Measurements from ENCODE around the gene RFTN2. TPM values are rescaled to one million over a fixed set of nuclear protein-coding genes. Genes with fewer than 3 reads are reported as not detected.

RFTN2 gene
- total and polyA plus RNA-seq, 2 of the 13 experiments (the other 11 are each of a cell fraction or from before 2014, with no cell fraction given) = not detected

GRCh38 chr2:197713271-197713670 lies 37.9 kb upstream of the RFTN2 start (continued):
- TF ChIP-seq HNF1B (CRISPR knock-in tag; IDR thresholded peaks at IDR 0.05) (no peak), RCOR2 (CRISPR knock-in tag; IDR thresholded peaks at IDR 0.05) (0 out of 2 replicates have a peak, but pooled peaks have one; percentile 17), ZMYM4 (CRISPR knock-in tag; IDR thresholded peaks at IDR 0.05) (no peak), ZNF329 (CRISPR knock-in tag; IDR thresholded peaks at IDR 0.05; ENCODE audit: low read depth) (no peak), JUND (CRISPR knock-in tag; IDR thresholded peaks at IDR 0.05) (no peak), ASH2L (IDR thresholded peaks at IDR 0.05; ENCODE audit: insufficient read length, low read depth, low read length) (no peak), FOXP1 (IDR thresholded peaks at IDR 0.05) (no peak), FOXP1 (CRISPR knock-in tag; IDR thresholded peaks at IDR 0.05) (peak; percentile 23; the same call in 1 of the 2 replicates), HMG20B (CRISPR knock-in tag; conservative IDR thresholded peaks at IDR 0.05) (no peak), ZBTB4 (CRISPR knock-in tag; IDR thresholded peaks at IDR 0.05; ENCODE audit: borderline replicate concordance) (no peak), DNMT3B (CRISPR knock-in tag; conservative IDR thresholded peaks at IDR 0.05) (no peak), HIC2 (CRISPR knock-in tag; IDR thresholded peaks at IDR 0.05; ENCODE audit: low read depth) (no peak), WIZ (CRISPR knock-in tag; IDR thresholded peaks at IDR 0.05) (no peak), HOMEZ (CRISPR knock-in tag; IDR thresholded peaks at IDR 0.05; ENCODE audit: low read depth) (no peak; the same call in 1 of the 2 replicates), HOXA5 (CRISPR knock-in tag; IDR thresholded peaks at IDR 0.05) (no peak), PRPF4 (IDR thresholded peaks at IDR 0.05; ENCODE audit: low read depth, low read length, poor library complexity, severe bottlenecking) (no peak), EZH2 (conservative IDR thresholded peaks at IDR 0.05; ENCODE audit: low read depth, low read length) (no peak), GATAD1 (CRISPR knock-in tag; IDR thresholded peaks at IDR 0.05) (no peak), ZKSCAN1 (IDR thresholded peaks at IDR 0.05; ENCODE audit: low read length) (no peak), IKZF1 (IDR thresholded peaks at IDR 0.05) (no peak), MIXL1 (CRISPR knock-in tag; IDR thresholded peaks at IDR 0.05) (peak; percentile 86; the same call in 1 of the 2 replicates), IRF1 (CRISPR knock-in tag; IDR thresholded peaks at IDR 0.05; ENCODE audit: low read depth) (no peak), SOX5 (CRISPR knock-in tag; IDR thresholded peaks at IDR 0.05; ENCODE audit: borderline replicate concordance) (peak; percentile 74; the same call in 1 of the 2 replicates), HIVEP1 (CRISPR knock-in tag; IDR thresholded peaks at IDR 0.05) (no peak), GATA4 (IDR thresholded peaks at IDR 0.05; ENCODE audit: borderline replicate concordance, low read depth) (no peak)

Measured in HepG2 (cell line).